HG02970 (cell line): ENCODE data around the gene GRM7.

Experiments
- ATAC-seq: cut with Tn5 transposase; IDR thresholded peaks from one replicate; pipeline ENCODE4 v1.9.1; 2021; ENCODE audit warnings: mild to moderate bottlenecking, moderate library complexity, moderate number of reproducible peaks; ENCODE audit not compliant: unreplicated experiment, low FRiP score

Gene GRM7

DNA sequence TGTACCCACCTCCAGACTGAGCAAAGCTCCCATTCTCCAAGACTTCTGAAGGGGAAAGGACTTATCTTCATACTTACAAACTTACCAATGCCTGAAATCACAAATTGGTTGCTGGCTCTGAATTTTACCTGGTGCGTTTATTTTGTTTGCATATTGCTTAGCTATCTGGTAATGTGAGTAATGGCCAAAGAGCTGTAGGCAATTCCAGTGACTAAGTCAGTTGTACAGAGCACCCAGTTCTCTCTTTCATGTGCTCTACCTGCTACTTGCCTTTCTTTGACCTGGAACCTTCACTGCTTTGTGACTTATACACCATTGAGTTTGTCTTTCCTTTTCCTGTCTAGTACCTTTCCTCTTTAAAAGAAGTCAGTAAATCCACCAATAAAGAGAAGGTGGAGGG, 884.8 kb downstream of the GRM7 start:
- no peak for ATAC-seq

- ATAC-seq: no peak
These were observed 889.2 kb downstream of the GRM7 start for GRCh38 chr3:7749931-7750695.

GRCh38 chr3:7752005-7752404, 891.1 kb downstream of the GRM7 start:
- no peak for ATAC-seq

GRCh38 chr3:7754653-7755441, 893.9 kb downstream of the GRM7 start:
- ATAC-seq: no peak

- ATAC-seq: no peak
These were observed 898.7 kb downstream of the GRM7 start for GRCh38 chr3:7759630-7760029.

DNA sequence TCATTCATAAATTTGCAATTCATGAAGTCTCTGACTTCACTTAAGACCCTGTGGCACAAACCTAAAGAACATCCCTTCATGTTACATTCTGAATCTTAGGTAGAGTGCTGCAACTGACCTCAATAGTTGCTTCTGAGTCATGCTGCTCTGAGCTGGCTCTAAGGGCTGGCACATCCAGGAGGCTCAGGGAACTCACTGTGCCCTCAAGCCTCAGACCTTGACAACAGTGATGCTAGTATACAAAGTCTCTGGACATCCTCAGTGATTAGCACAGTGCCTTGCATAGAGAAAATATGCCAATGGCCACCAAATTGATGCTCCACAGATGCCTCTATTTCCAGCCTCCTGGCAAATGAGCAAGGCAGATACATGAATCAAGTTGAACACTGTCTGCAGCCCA, 899.8 kb downstream of the GRM7 start:
- no peak for ATAC-seq

DNA sequence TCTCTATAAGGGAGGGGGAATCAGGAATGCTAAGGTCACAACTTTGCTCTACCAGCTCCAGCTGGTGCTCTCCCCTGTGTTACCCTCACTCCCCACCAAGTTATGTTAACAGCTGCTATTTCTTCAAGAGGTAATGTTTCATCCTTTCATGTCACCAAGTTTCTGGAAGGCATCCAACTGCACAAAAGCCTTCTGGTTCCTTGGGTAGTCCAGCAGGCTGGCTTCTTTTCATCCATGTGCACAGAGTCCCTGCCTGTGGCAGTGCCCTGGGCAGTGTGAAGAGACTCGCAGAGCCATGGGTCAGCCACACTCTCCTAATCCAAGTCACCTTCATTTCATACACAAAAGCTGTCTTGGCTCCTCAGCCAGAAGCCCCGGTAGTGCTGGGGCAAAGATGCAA, 903.2 kb downstream of the GRM7 start:
- no peak for ATAC-seq

DNA sequence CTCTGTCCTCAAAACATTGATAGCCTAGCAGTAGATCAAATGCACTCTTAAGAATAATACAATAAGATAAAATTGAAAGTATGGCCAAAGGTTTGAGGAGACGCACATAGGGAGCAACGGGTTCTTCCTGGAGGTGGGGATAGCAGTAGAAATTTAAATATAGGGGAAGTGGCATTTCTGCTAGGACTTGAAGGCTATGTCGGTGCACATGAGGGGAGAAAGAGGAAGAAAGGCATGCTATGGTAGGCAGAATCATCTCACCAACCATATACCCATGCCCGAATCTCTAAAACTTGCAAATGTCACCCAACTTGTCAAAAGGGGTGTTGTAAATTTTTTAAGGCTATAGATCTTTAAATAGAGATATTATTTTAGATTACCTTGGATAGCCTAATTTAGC, 905.6 kb downstream of the GRM7 start:
- no peak for ATAC-seq

DNA sequence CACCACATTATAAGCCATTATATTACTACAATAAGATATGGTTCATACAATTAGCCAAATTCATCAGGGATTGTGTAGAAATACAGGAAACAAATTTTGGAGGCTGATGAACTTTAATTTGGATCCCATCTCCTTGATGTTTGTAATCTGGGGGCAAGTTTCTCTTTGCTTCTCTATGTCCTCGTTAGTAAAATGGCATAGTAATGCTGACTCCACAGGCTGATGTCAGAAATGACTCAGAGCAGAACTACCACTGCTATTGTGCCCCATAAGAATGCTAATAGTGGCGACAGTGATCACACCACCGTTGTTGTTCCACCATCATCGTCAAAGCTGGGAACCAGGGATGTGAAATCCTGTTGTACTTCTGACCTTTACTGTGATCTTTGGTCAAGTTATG, 918.4 kb downstream of the GRM7 start:
- no peak for ATAC-seq

DNA sequence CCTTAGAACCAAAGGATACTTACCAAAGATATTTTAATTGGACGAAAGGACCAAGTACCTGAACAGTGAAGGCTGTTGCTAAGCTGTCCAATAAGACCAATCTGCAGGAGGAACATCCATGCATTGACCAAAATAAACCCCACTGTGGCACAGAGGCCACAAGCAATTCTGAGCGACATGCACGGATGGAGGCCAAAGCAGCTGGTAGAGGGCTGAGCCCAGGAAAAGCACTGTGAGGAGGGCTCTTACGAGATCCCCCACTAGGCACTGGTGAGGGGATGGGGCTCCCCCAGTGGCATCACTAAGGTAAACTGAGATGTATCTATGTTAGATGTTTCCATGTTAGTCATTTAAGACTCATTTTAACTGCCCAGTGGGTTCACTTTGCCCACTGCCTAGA, 920.5 kb downstream of the GRM7 start:
- ATAC-seq: no peak

- no peak for ATAC-seq
These were observed 927.2 kb downstream of the GRM7 start for GRCh38 chr3:7787871-7788828.

DNA sequence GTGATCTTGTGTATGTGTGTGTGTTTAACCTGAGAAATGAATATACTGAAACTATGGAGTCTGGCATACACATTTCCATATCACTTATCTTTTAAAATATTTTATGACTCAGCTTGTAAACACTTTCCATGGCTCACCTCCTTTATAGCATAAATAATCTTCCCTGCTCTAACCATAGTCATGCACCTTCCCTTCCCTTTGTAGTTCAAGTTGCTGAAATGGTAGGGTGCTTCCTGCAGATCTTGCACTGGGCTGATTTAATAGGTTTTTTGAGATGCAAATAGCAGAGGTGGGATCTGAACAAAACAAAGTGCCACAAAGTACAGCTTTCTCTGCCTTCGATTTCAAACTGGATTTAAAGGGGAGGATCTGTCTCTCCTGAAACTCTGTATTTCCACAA, 928.0 kb downstream of the GRM7 start:
- ATAC-seq: no peak

DNA sequence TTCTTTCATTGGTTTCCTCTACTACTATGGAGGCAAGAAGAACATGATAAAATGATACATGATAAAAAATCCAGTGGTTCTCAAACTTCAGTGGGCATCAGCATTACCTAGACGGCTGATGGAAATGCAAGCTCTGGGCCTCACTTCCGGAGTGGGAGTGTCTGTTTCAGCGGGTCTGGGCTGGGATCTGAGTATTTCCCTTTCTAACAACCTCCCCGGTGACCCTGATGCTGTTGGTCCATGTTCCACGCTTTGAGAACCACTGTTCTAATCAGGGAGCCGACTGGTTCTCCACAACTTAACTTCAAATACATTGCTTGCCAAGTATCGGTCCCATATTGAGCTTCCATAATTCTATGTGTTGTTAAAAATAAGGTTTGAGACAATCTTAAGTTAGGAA, 928.4 kb downstream of the GRM7 start:
- ATAC-seq: no peak

GRCh38 chr3:7790141-7790540, 929.2 kb downstream of the GRM7 start:
- ATAC-seq: no peak
